A673 (cell line): Measurements from ENCODE around the gene RXRA.

ENCODE experiments used
- CTCF ChIP-seq: fragments of 300-800, 200-600 bp; sonication (generic); conservative IDR thresholded peaks from 2 replicates; pipeline ENCODE4 v1.5.1; 2017; ENCODE audit warnings: low read depth, mild to moderate bottlenecking, antibody characterized with exemption, low read length, moderate library complexity, mixed read lengths
- EZH2 ChIP-seq: fragments of 200-600 bp; sonication (generic); IDR thresholded peaks from 2 replicates; pipeline ENCODE4 v1.6.1; 2017; ENCODE audit warnings: borderline replicate concordance, low read depth, mild to moderate bottlenecking, mixed read lengths, antibody characterized with exemption, low read length; ENCODE audit not compliant: poor library complexity, severe bottlenecking

GRCh38 chr9:134375011-134375390, 48.7 kb downstream of the RXRA start:
- TF ChIP-seq CTCF (no peak), EZH2 (no peak)
